ENCODE measurements around the gene TRAK2.
"Not testable (repeated sequence)": the region's sequence is repeated elsewhere in the genome, so short reads cannot be mapped to it uniquely, and the experiment has no call there.

The TRAK2 gene

DNA sequence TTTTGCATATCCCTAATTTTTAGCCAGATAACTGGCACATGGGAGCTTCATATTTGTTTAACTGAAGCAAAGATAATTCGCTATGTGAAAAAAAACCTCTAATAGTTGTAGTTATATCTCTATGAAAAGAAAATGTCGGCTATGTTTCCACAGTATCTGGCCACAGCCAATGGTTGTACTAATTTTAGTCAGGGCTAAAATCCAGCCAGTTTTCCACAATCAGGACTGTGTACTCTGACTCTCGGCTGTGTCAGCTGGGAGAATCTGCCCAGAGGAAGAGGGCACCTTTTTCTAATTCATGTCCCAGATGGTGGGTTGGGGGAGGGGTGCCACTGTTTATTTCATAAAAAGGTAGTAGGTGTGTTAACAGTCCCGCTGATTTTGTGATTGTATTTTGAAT, 39.0 kb upstream of the TRAK2 start:
- TF ChIP-seq CTCF (IDR thresholded peaks at IDR 0.05; ENCODE audit: low read depth, low read length) = no peak
- no peak for TF ChIP-seq EZH2phosphoT487 (IDR thresholded peaks at IDR 0.05; ENCODE audit: low read depth)
- Histone ChIP-seq H3K27me3 (ENCODE audit: low read depth, low read length) (0 out of 2 replicates have a peak, but pooled peaks cover 22% of the 10 kb centered on the region), H2AFZ (ENCODE audit: low read depth, low read length) (no peak overlapping the region), H3K9me3 (ENCODE audit: insufficient read depth, low read length) (no peaks in the 10 kb centered on the region), H3K4me1 (ENCODE audit: low read length) (0 out of 2 replicates have a peak, but pooled peaks cover 4% of the 10 kb centered on the region), H3K27ac (ENCODE audit: low read length) (no peak overlapping the region), H3K36me3 (replicated peaks; ENCODE audit: low read depth, low read length) (no peaks in the 10 kb centered on the region), H3K4me2 (ENCODE audit: low read length) (no peak overlapping the region), H3K79me2 (ENCODE audit: low read length) (no peaks in the 10 kb centered on the region), H3K9ac (ENCODE audit: low read length) (no peak overlapping the region), H3K4me3 (ENCODE audit: low read length) (no peak overlapping the region), H4K20me1 (ENCODE audit: insufficient read depth, low read length) (no peaks in the 10 kb centered on the region)

DNA sequence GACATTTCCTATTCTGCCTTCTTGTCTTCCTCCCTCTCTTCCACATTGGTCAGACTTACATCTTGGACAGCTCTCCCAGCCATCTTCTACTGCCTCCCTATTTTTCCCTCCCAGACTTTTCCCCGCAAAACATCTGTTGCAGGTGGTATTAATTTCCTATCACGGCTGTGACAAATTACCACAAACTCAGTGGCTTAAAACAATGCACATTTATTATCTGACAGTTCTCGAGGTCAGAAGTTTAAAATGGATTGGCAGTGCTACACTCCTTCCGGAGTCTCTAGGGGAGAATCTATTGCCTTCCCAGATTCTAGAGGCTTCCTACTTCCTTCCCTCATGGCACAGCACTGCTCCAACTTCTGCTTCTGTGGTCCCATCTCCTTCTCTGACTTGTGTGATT, 33.5 kb upstream of the TRAK2 start:
- Histone ChIP-seq H3K79me2 (ENCODE audit: low read length) (no peaks in the 10 kb centered on the region), H3K9ac (ENCODE audit: low read length) (no peak overlapping the region), H3K4me1 (ENCODE audit: low read length) (0 out of 2 replicates have a peak, but pooled peaks cover 4% of the 10 kb centered on the region), H3K36me3 (replicated peaks; ENCODE audit: low read depth, low read length) (no peaks in the 10 kb centered on the region), H3K27ac (ENCODE audit: low read length) (no peak overlapping the region), H3K4me3 (ENCODE audit: low read length) (no peak overlapping the region), H4K20me1 (ENCODE audit: insufficient read depth, low read length) (no peaks in the 10 kb centered on the region), H3K9me3 (ENCODE audit: insufficient read depth, low read length) (no peaks in the 10 kb centered on the region), H3K27me3 (ENCODE audit: low read depth, low read length) (no peaks in the 10 kb centered on the region), H3K4me2 (ENCODE audit: low read length) (no peak overlapping the region), H2AFZ (ENCODE audit: low read depth, low read length) (no peak overlapping the region)
- no peak for TF ChIP-seq EZH2phosphoT487 (IDR thresholded peaks at IDR 0.05; ENCODE audit: low read depth)

- not testable (repeated sequence) for H2AFZ ChIP-seq (ENCODE audit: low read depth, low read length); H3K4me3 ChIP-seq (ENCODE audit: low read length); H3K36me3 ChIP-seq (replicated peaks; ENCODE audit: low read depth, low read length); H3K9ac ChIP-seq (ENCODE audit: low read length); H3K4me1 ChIP-seq (ENCODE audit: low read length); H3K79me2 ChIP-seq (ENCODE audit: low read length); H3K9me3 ChIP-seq (ENCODE audit: insufficient read depth, low read length); H3K4me2 ChIP-seq (ENCODE audit: low read length); H3K27me3 ChIP-seq (ENCODE audit: low read depth, low read length); H4K20me1 ChIP-seq (ENCODE audit: insufficient read depth, low read length); H3K27ac ChIP-seq (ENCODE audit: low read length)
These were observed 32.5 kb upstream of the TRAK2 start for GRCh38 chr2:201483758-201484157.

- Histone ChIP-seq H3K9me3 (ENCODE audit: insufficient read depth, low read length) (no peaks in the 10 kb centered on the region), H3K4me2 (ENCODE audit: low read length) (no peak overlapping the region), H3K36me3 (replicated peaks; ENCODE audit: low read depth, low read length) (no peaks in the 10 kb centered on the region), H3K79me2 (ENCODE audit: low read length) (no peaks in the 10 kb centered on the region), H2AFZ (ENCODE audit: low read depth, low read length) (no peak overlapping the region), H4K20me1 (ENCODE audit: insufficient read depth, low read length) (no peaks in the 10 kb centered on the region), H3K27ac (ENCODE audit: low read length) (no peak overlapping the region), H3K4me3 (ENCODE audit: low read length) (no peak overlapping the region), H3K4me1 (ENCODE audit: low read length) (0 out of 2 replicates have a peak, but pooled peaks cover 4% of the 10 kb centered on the region), H3K9ac (ENCODE audit: low read length) (no peak overlapping the region), H3K27me3 (ENCODE audit: low read depth, low read length) (no peaks in the 10 kb centered on the region)
- TF ChIP-seq CTCF (IDR thresholded peaks at IDR 0.05; ENCODE audit: low read depth, low read length) (no peak), EZH2phosphoT487 (IDR thresholded peaks at IDR 0.05; ENCODE audit: low read depth) (no peak)
These were observed 32.1 kb upstream of the TRAK2 start for GRCh38 chr2:201483342-201483741.

DNA sequence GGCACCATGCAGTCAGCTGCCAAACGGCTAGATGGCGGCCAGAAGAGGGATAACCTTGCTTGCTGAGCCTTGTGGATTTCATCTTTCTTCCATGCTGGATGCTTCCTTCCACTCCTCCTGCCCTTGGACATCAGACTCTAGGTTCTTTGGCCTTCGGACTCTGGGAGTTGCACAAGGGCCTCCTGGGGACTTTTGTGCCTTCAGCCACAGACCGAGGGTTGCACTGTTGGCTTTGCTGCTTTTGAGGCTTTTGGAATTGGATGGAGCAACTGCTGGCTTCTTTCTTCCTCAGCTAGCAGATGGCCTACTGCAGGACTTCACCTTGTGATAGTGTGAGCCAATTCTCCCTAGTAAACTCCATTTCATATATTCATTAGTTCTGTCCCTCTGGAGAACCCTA, 31.3 kb upstream of the TRAK2 start:
- Histone ChIP-seq H3K36me3 (replicated peaks; ENCODE audit: low read depth, low read length) (no peaks in the 10 kb centered on the region), H3K4me2 (ENCODE audit: low read length) (no peak overlapping the region), H3K4me1 (ENCODE audit: low read length) (0 out of 2 replicates have a peak, but pooled peaks cover 4% of the 10 kb centered on the region), H3K27ac (ENCODE audit: low read length) (no peak overlapping the region), H3K4me3 (ENCODE audit: low read length) (no peak overlapping the region), H3K9me3 (ENCODE audit: insufficient read depth, low read length) (no peaks in the 10 kb centered on the region), H3K79me2 (ENCODE audit: low read length) (no peaks in the 10 kb centered on the region), H3K27me3 (ENCODE audit: low read depth, low read length) (no peaks in the 10 kb centered on the region), H3K9ac (ENCODE audit: low read length) (no peak overlapping the region), H4K20me1 (ENCODE audit: insufficient read depth, low read length) (no peaks in the 10 kb centered on the region), H2AFZ (ENCODE audit: low read depth, low read length) (no peak overlapping the region)
- TF ChIP-seq CTCF (IDR thresholded peaks at IDR 0.05; ENCODE audit: low read depth, low read length) (no peak), EZH2phosphoT487 (IDR thresholded peaks at IDR 0.05; ENCODE audit: low read depth) (no peak)
